Head of caudate nucleus (tissue), 42 donors: ENCODE results near the gene HNRNPC.
"Not testable (repeated sequence)": the region's sequence is repeated elsewhere in the genome, so short reads cannot be mapped to it uniquely, and the experiment has no call there.

Experiments used
- DNase-seq, 42 donors: peaks; one replicate each; pipeline versions ENCODE4 v3.0.0 to v3.0.0-alpha.2; 2020 to 2021; ENCODE audit warnings: mixed read lengths in 7 of 42
- intact Hi-C: fragments of 100-400 bp; cut with DNase I; formaldehyde crosslinking; loops from one replicate; pipeline ENCODE4 v1.15.0; 2022

Gene HNRNPC

GRCh38 chr14:21168055-21168454 is 101.2 kb downstream of the HNRNPC start:
- intact Hi-C loops, result no loop called here
- no peak for DNase-seq

- DNase-seq, intact Hi-C loops: not testable (repeated sequence)
These were observed 103.6 kb downstream of the HNRNPC start for GRCh38 chr14:21165670-21166069.

GRCh38 chr14:21165002-21165605 is 104.1 kb downstream of the HNRNPC start:
- intact Hi-C loops, DNase-seq: not testable (repeated sequence)

DNA sequence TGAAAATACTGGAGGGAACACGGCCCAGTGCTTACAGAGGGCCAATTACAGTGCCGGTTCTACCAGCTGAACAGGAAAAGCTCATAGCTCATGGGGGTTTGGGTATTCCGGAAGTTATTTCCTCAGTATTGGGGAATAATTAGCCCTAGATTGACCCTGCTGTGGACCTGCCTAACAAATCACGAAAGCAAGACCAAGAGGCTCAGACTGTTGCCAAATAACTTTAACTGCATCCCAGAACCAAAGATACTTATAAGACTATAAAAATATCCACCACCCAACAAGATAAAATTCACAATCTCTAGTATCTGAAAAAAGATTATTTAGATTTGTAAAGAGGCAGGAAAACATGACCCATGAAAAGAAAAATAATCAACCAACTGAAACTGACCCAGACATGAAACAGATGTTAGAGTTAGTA is 105.4 kb downstream of the HNRNPC start:
- intact Hi-C loops, result no loop called here
- no peak for DNase-seq

DNA sequence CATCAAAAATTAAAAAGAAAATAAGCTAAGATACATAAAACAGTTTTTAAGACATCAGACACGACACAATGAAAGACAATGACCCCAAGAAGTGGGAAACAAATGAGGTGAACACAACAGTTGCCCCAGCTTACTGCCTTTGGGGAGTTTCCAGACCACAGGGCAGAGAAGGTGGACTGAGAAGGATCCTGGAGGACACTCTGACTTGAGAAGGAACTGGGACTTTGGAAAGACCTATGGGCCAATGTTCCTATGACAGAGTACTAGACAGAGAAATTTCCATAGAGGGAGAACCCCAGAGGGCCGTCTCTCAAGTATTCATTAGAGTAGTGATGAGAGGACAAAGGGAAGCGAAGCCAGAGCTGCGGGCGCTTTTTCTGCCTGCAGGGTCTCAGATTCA is 107.2 kb downstream of the HNRNPC start:
- intact Hi-C loops, result no loop called here
- DNase-seq, result no peak

DNA sequence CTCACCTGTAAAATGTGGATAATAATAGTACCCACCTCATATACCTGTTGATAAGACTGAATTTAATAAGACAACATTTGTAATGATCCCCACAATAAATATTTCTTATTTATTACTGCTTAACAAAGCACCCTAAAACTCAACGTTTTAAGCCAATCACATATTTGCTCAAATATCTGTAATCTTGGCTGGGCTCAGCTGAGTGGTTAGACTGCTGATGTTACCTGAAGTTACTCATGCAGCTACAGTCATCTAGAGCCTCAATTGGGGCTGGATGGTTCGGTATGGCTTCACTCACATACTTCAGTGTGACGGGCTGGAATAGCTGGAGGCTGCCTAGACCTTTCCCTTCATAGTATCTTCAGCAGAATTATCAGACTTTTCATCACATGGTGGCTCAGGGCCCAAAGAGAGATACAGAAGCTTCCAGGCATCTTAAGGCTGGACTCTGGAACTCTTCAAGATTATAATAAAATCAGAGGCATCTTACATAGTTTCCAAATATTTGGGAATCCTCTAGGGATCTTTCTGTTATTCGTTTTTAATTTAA is 109.1 kb downstream of the HNRNPC start:
- intact Hi-C loops, result no loop called here
- no peak for DNase-seq
